ENCODE measurements around the gene CAPZA2.

CAPZA2 gene

GRCh38 chr7:116861717-116862116 lies 670 bp upstream of the CAPZA2 start:
- H3K4me1 ChIP-seq (ENCODE audit: low read depth, poor library complexity, severe bottlenecking) = peaks cover 26% of the 10 kb centered on the region
- TF ChIP-seq CTCF (conservative IDR thresholded peaks at IDR 0.05; ENCODE audit: low read depth, low read length) = no peak
- H2AFZ ChIP-seq (ENCODE audit: low read depth) = peak overlapping the region; percentile 85
- peak overlapping the region; percentile 8; the same call in 1 of the 2 replicates for H3K9ac ChIP-seq
- H3K36me3 ChIP-seq (ENCODE audit: insufficient read depth) = no peaks in the 10 kb centered on the region
- peak overlapping the region; percentile 14; the same call in 1 of the 2 replicates for H3K27ac ChIP-seq
- peaks cover 41% of the 10 kb centered on the region for H3K79me2 ChIP-seq (ENCODE audit: insufficient read depth, low read depth)
- H3K4me3 ChIP-seq (IDR thresholded peaks at IDR 0.05; ENCODE audit: insufficient read depth, low read depth, low read length) = no peak overlapping the region
- no peaks in the 10 kb centered on the region for H3K27me3 ChIP-seq (ENCODE audit: insufficient read depth, low read depth)
- peak overlapping the region; percentile 64 for H3K4me2 ChIP-seq
- H4K20me1 ChIP-seq (ENCODE audit: insufficient read depth) = peaks cover 14% of the 10 kb centered on the region

GRCh38 chr7:116862951-116863670 lies 724 bp downstream of the CAPZA2 start:
- Histone ChIP-seq H3K79me2 (ENCODE audit: insufficient read depth, low read depth) (peaks cover 54% of the 10 kb centered on the region), H3K27ac (peak overlapping the region; percentile 73), H3K4me2 (peak overlapping the region; percentile 72), H4K20me1 (ENCODE audit: insufficient read depth) (peaks cover 27% of the 10 kb centered on the region), H3K9ac (peak overlapping the region; percentile 82), H2AFZ (ENCODE audit: low read depth) (peak overlapping the region; percentile 66; the same call in 1 of the 2 replicates), H3K27me3 (ENCODE audit: insufficient read depth, low read depth) (no peaks in the 10 kb centered on the region), H3K36me3 (ENCODE audit: insufficient read depth) (no peaks in the 10 kb centered on the region), H3K4me1 (ENCODE audit: low read depth, poor library complexity, severe bottlenecking) (peaks cover 29% of the 10 kb centered on the region), H3K4me3 (IDR thresholded peaks at IDR 0.05; ENCODE audit: insufficient read depth, low read depth, low read length) (no peak overlapping the region)
- 0 out of 2 replicates have a peak, but pooled peaks have one; percentile 20 for TF ChIP-seq CTCF (conservative IDR thresholded peaks at IDR 0.05; ENCODE audit: low read depth, low read length)

- Histone ChIP-seq H3K4me2 (peak overlapping the region; percentile 72), H3K4me1 (ENCODE audit: low read depth, poor library complexity, severe bottlenecking) (peaks cover 29% of the 10 kb centered on the region), H3K4me3 (IDR thresholded peaks at IDR 0.05; ENCODE audit: insufficient read depth, low read depth, low read length) (no peak overlapping the region), H2AFZ (ENCODE audit: low read depth) (no peak overlapping the region), H3K27me3 (ENCODE audit: insufficient read depth, low read depth) (no peaks in the 10 kb centered on the region), H4K20me1 (ENCODE audit: insufficient read depth) (peaks cover 36% of the 10 kb centered on the region), H3K27ac (no peak overlapping the region; the same call in 1 of the 2 replicates), H3K79me2 (ENCODE audit: insufficient read depth, low read depth) (peaks cover 64% of the 10 kb centered on the region), H3K36me3 (ENCODE audit: insufficient read depth) (no peaks in the 10 kb centered on the region), H3K9ac (peak overlapping the region; percentile 82; the same call in 1 of the 2 replicates)
- TF ChIP-seq CTCF (conservative IDR thresholded peaks at IDR 0.05; ENCODE audit: low read depth, low read length) = no peak
Observed at GRCh38 chr7:116863936-116864500, 1.6 kb downstream of the CAPZA2 start.

- H3K9ac ChIP-seq = no peak overlapping the region
- H3K4me2 ChIP-seq = no peak overlapping the region
- H3K27ac ChIP-seq = no peak overlapping the region
- H4K20me1 ChIP-seq (ENCODE audit: insufficient read depth) = peaks cover 65% of the 10 kb centered on the region
- peaks cover 5% of the 10 kb centered on the region for H3K4me1 ChIP-seq (ENCODE audit: low read depth, poor library complexity, severe bottlenecking)
- H3K4me3 ChIP-seq (IDR thresholded peaks at IDR 0.05; ENCODE audit: insufficient read depth, low read depth, low read length) = no peak overlapping the region
- TF ChIP-seq CTCF (conservative IDR thresholded peaks at IDR 0.05; ENCODE audit: low read depth, low read length) = no peak
- H3K79me2 ChIP-seq (ENCODE audit: insufficient read depth, low read depth) = peaks cover 100% of the 10 kb centered on the region
- no peaks in the 10 kb centered on the region; the same call in 1 of the 2 replicates for H3K36me3 ChIP-seq (ENCODE audit: insufficient read depth)
- H2AFZ ChIP-seq (ENCODE audit: low read depth) = no peak overlapping the region
- H3K27me3 ChIP-seq (ENCODE audit: insufficient read depth, low read depth) = no peaks in the 10 kb centered on the region
Observed at GRCh38 chr7:116871061-116871700, 8.8 kb downstream of the CAPZA2 start.
